Stimulated activated CD8-positive, alpha-beta memory T cell treated with anti-CD3 and anti-CD28 coated beads, Interleukin-15, amount 100 ng/mL, for 1 hour (primary cell): ENCODE results near the gene RAPGEF4.
"Not testable (repeated sequence)": the region's sequence is repeated elsewhere in the genome, so short reads cannot be mapped to it uniquely, and the experiment has no call there.

Source experiments
- DNase-seq: peaks from one replicate; pipeline ENCODE4 v3.0.0-alpha.2; 2020; ENCODE audit warnings: low read depth

The RAPGEF4 gene

DNA sequence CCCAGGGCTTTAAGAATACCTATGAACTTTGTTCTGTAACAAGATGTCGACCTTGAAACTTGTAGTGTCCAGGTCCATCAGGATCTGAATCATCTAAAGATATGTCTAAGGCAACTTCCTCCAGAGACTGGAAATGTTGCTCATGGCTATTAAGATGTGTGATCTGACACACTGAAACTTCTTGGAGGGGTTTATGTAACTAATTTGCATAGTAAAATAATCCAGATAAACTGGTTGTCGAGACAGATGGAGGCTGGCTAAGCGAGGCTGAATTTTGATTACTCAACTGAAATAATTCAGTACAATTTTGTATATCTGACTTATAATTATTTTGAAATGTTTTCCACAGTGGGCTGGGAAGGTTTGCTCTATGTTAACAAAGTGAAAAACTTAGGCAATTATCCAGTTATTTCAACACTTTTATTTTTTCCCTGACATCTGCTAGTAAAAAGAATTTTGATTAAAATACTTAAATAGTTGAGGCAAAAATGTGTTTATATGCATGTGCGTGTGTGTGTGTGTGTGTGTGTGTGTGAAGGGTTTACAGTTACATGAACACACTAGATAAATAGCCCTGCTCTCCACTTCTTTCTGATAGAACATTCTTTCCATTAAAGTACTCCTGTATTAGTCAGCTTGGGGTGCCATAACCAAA, 328.6 kb downstream of the RAPGEF4 start:
- no peak for DNase-seq

DNA sequence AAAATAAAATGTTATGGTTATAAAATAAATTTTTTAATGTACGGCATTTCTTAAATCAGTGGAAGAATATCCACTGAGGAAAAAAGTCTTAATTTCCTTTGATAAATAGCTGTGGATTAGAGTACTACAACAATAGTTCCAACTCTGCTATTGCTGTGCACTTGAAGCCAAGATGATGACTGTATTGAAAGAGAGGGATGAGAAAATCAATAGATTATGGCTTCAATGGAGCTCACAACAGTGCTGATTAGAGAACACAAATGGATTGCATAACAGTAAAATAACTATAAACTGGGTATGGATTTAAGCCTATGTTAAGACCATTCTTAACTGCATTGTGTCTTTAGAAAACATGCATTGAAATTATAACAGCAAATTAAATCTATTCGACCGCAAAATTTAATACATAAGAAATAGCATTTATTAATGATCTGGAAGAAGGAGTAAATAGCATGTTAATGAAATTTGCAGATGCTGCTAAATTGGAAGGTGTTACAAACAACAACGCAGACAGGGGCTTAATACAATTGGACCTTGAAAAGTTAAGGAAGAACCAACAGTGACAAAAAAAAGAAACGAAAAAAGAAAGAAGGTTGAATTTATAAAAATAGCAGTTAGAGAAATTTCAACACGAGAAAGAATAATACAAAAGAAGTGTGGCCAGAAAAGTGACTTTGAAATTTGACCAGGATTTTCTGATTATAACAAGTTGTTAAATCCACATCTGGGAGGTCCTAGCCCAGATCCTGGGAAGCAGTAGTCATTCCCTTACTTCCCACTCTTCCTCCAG, 331.4 kb downstream of the RAPGEF4 start:
- DNase-seq: no peak

DNA sequence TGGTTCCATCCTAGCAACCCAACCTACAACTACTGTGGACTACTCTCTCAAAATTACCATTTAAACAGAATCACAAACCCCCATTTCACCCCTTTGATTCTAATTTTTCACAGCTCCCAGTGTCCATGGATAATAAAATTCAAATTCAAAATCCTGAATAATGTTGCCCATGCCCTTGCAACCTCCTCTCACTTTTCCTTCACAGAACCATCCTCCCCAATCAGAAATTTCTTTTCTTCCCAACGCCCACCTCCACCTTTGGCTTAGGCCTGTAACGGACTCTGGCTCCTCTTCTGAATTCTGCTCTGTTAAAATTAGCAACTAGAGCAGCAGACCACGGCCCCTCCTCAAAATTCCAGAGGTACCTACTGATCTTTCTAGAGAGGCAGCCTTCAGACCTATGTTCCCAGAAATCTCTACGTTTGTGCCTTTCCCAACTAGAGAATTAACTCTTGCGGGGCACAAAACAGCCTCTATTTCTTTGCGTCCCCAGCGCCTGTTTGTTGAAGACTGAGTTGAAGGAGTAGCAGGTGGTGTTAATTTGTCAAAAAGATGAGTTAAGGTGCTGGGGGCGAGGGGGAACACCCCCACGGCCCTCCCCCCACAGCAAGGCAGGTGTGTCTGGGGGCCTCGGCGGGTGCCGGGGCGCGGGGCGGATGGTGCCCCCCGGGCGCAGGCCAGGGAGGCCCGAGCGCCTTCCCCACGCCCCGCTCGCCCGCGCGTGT, 339.6 kb downstream of the RAPGEF4 start:
- no peak for DNase-seq

DNA sequence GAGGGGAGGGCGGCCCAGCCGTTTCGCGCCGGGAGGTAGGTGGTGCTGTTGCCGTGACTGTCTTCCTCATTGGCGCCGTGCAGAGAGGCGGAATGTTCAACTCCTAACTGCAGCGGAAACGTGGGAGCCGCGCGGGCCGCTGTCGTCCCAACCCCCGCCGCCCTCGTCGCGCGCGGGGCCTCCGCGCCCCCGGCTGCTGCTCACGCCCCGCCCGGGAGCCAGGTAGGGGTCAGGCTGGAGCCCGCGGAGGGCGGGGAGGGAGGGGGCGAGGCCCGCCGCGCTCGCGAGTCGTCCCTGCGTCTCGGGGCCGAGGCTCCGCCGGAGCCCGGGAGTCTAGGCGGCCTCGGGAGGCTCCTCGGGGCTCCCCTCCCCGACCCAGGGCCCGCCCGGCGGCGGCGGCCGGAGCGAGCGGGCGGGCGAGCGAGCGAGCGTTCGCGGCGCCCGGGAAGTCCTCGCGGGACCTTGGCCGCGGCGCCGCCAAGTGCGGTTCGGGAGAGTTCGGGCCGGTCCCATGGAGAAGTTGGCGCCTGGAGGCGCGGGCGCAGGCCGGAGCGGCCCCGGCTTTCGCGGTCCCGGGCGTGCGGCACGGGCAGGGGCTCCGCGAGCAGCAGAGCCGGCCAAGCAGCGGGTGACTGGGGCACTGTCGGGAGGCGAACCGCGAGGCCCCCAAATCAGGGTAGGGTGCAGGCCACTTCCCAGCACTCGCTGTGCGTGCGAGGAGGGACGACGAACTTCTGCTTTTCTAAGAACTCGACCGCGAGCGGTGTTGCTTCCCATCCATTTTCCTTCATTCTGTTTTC, 340.3 kb downstream of the RAPGEF4 start, which contains the start of gene MAP3K20:
Gene MAP3K20, plus strand, starts transcription at position 66 of the 800 bp plus-strand sequence. CDS start 15,186 bp downstream, outside the sequence.
- DNase-seq: no peak

DNA sequence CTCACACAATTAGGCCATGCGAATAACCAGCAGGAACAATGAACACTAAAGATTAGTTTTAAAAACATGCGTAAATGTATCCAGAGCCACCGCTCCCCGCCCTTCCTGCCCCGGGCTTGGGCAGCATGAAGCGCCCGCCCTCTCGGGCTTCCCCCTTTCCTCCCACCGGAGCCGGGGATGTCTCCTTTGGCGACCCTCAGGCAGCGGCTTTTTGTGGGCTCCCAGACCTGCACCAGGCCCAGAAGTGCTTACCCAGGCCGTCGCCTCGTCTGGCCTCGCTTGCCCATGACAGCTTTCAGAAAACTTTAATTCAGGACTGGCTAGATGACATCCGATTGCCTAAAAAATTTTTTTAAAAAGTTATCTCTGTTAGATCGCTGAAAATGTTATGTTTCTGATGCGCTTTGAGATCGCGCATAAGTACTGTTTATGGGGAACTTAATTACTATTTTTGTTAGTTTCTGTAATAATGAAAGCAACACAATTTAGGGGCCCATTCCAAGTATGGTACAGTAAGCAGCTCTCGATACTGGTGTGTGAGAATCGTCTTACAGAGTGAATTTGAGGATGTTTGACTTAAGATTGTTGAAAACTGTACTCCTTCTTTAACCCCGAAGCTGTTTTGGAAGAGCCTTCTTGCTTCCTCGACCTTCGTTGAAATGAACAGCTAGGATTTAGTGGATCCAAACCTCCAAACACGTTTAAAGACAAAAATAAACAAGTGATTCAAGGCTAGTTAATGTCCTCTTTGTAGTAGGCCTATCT, 341.1 kb downstream of the RAPGEF4 start:
- DNase-seq: no peak

DNA sequence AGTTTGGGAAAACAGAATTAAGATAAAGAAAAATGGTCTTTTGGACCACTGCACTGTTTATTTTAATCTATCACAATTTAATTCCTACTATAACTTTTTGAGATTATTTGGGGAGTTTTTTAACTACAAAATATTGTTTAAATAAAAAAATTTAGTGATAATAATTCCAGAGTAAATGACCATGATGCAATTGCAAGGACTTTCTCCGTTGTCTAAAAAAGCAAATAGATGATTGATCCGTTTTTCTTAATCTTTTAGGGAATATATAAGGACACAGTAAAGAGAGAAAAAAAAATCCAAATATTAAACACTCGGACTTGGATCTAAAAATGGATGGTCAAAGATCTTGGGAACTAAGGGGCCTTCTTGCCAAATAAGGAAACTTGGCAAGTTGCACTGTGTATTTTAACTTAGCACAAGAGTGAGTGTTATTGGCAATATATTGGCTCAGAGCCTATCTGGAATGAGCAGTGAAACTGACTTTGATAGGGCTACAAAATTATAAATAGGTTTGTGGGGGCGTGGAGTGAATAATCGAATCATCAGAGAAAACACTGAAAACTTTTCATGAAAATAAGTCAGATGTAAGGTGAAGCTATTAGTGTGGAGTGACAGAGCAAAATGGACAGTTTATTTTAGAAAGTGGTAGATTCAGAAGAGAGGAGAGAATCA, 342.0 kb downstream of the RAPGEF4 start:
- no peak for DNase-seq

DNA sequence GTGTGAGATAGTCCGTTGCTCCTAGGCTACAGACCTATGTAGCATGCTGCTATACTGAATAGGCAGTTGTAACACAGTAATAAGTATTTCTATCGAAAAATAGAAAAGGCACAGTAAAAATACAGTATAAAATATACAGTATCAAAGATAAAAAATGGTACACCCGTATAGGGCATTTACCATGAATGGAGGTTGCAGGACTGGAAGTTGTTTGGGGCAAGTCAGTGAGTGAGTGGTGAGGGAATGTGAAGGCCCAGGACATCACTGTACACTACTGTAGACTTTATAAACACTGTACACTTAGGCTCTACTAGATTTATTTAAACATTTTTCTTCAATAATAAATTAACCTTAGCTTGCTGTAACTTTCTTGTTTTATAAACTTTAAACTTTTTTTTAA, 343.5 kb downstream of the RAPGEF4 start:
- no peak for DNase-seq

DNA sequence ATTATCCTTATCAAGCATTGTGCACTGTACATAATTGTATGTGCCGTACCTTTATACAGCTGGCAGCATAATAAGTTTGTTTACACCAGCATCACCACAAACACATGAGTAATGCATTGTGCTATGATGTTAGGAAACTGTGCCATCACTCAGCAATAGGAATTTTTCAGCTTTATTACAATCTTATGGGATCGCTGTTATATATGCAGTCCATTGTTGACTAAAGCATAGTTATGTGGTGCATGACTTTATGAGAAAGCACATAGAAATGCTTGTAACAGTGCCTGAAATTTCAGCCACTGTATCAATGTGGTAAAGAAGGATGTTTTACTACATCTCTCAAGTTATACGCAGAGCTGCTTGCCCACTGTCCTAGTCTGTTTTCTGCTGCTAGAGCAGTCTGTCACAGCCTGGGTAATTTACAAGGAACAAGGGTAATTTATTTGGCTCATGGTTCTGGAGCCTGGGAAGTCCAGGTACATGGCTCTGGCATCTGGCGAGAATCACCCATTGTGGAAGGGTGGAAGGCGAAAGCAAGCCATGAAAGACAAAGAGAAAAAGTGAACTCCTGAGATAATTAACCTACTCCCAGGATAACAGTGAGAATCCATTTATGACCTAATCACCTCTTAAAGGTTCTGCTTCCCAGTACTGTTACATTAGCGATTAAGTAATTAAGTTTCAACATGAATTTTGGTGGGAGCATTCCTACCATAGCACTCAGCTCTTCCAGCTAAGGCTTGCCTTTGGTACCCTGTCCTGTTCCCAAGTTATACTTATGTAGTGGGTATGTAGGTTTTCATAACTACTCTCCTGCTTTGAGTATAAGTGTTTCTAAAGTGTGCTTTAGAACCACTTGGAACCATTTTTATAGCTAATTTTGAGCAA, 344.6 kb downstream of the RAPGEF4 start:
- no peak for DNase-seq

DNA sequence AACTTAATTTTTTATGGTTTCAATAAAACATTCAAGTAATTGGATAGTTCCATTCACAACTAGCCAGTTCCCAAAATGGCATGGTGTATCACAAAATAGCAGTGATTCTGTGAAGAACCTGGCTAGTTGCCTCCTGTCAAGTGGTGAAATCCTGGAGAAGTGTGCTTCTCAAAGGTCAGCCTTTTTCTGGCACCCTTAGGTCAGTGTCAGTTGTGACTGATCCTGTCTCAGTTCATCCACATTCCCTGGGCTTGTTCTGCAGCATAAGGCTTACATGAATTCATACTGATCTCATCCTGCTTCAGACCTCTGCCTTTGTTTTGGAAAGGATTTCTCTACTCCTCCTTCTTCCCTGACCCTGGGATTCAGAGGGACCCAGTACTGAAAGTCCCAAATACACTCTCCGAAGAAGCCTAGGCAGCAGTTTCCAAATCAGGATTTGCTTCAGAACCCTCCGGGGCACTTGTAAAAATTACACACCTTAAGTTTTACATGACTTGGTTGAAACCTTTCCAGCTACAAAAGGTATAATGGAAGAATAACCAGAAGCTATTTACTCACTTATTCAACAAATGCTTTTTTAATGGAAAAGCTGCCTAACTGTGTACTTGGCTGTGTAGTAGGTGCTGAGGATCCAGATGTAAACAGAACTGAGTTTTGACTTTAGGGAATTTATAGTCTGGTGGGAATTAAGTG, 351.0 kb downstream of the RAPGEF4 start:
- DNase-seq: no peak

DNA sequence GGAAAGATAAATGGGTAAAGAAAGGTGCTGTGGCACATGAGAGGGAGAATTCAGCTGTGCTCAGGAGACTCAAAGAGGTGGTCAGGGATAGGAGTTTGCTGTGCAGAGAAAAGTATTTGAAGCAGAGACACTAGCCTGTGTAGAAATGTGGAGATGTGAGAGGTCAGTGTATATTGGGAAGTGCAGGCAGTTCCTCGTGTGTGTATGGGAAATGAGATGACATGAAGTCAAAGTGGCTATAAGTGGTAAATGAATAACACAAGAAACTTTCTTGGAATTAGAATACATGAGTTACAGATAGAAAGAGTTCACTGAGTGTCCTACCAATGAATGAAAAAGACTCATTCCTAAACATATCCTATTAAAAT, 351.6 kb downstream of the RAPGEF4 start:
- DNase-seq: no peak

DNA sequence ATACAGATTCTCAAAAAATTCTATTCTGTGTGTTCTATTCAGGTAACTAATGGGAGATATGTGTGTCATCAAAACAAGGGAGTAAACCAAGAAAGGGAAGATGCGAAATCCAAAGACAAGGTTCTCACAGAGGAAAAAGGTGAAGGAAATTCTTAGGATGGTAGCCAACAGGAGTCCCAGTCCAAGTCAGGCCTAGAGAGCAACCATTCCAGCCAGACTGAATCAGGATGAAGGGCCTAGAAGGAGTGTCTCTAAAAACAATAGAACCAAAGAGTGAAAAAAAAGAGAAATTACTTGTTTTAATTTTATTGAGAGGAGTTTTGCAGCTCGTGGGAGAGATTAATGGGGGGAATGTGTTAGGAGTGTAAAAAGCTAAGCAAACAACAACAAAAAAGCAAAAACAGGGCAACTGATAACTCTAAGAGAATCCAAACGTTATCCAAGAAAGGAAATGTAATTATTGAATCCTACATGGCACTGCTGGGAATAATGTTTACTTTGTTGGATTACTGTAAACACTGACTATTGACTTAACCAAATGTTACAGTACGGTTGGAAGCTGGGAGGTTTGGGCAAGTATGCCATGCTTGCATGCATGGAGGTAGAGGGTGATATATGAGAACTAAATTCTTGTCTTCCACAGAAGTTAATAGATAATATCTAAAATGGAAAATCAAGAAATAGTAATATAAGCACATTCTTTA, 352.3 kb downstream of the RAPGEF4 start:
- DNase-seq: no peak

DNA sequence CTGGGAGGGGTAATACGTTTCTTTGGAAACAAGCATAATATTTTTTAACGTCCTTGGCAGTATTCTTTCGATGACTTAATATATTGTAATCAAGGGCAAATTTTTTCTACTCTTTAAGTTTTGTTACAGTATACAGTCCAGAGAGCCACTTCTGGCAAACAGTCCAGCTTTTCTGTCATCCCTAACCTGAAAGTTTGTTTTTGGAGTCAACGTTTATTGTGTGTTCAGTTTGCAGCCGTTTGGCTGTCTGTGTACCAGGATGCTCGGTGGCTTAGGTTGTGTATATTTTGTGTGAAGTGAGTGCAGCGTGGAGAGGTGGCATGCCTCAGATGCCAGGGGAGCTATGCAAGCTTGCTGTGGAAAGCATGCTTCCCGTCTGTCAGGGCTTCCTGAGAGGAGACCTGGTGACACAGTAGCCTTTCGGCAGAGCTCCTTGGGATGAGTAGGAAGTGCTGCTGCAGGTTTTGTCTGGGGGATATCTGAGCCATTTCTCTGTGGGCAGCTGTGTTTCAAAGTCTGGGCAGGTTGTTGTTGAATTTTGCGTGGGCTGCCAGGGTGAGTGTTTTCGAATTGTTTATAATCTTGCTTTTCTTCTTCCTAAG, 354.7 kb downstream of the RAPGEF4 start:
- DNase-seq: no peak

DNA sequence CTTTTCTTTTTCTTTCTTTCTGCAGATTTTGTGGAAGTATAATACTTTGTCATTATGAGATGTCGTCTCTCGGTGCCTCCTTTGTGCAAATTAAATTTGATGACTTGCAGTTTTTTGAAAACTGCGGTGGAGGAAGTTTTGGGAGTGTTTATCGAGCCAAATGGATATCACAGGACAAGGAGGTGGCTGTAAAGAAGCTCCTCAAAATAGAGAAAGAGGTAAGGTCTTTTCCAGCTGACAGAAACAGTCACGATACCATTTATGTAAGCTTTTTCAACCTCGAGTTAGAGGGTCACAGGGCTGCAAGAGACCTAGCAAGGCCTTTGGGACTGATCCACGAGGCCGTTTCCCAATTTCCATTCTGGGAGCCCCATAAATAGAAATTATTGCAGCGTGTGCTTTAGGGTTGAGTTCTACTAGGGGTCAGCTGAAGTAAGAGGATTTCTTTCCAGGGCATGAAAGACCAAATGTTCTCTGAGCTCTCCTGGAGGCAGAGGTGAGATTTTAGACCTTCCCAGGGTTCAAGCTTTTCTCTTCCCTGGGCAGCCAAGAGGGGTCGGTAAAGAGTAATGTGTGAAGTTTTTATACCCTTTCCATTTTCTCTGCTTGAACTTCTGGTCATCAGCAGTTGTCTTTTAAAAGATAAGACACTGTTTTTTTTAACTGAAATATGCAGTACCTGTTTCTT, 355.5 kb downstream of the RAPGEF4 start:
- no peak for DNase-seq

DNA sequence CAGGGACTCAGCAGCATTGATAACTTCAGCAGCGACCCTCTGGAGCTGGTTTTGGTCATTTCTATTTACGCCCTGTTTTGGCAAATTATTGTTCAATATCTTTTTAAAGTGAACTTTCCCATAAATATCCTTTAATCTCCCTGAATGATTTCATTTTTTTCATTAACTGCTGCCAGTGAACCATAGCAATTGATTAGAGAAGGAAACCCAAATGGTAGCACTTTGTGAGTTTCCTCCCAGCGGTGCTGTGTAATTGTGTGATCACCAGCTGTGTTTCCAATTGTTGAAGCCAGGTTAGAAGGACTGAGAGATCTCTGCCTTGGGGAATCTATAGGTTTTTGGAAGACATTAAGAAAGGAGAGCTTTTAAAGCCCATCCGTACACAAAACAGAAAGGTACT, 356.3 kb downstream of the RAPGEF4 start:
- DNase-seq: no peak

DNA sequence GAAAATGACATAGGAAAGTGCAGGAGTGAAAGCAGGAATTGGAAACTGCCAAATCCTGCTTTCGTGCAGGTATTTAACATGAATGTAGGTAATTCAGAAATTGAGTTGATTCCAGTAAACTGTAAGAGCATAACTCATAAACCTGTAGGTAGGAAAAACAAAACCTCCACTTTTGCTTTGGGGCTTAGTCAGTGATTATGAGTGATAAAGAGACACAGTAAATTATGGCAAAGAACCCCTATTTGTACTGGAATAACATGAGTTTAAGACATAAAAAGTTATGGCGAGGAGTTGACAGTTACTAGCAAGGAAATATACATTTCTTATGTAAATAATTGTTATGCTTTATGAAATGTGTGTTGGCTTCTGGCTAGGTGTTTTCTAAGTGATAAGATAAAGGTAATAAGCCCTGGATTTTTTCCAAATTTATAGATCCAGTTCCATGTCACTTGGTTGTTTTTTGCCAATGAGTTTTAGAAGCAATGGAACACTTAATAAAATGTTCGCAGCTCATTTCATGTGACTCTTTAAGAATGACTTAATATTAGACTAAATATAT, 357.3 kb downstream of the RAPGEF4 start:
- DNase-seq: no peak

DNA sequence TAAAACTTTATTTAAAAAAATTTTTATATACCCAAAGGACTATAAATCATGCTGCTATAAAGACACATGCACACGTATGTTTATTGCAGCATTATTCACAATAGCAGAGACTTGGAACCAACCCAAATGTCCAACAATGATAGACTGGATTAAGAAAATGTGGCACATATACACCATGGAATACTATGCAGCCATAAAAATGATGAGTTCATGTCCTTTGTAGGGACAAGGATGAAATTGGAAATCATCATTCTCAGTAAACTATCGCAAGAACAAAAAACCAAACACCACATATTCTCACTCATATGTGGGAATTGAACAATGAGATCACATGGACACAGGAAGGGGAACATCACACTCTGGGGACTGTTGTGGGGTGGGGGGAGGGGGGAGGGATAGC, 358.0 kb downstream of the RAPGEF4 start:
- not testable (repeated sequence) for DNase-seq

DNA sequence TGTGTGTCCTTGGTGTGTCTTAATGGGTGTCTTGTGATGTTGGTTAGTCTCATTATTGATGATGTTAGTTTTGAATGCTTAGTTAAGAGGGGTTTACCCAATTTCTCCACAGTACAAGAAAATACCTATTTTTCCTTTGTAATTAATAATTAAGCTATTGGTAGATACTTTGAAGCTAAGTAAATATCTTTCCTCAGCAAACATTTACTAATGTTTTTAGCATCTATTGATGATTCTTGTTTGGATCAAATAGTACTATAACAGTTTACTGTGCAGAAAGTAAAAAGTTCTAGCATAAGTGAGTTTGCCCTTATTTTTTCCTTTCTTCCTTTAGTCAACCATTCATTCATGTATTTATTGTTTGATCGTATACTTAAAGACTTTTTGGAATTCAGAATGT, 359.1 kb downstream of the RAPGEF4 start:
- no peak for DNase-seq
